Mucosa of descending colon (tissue), 3 donors: ENCODE results near the gene ADAM10. TPM values are rescaled to one million over a fixed set of nuclear protein-coding genes. Genes with fewer than 3 reads are reported as not detected.

ENCODE experiments used
- ATAC-seq: fragments of 200-7000 bp; cut with Tn5 transposase; one replicate; pipeline ENCODE4 v1.9.1; 2020; ENCODE audit warnings: mild to moderate bottlenecking, moderate library complexity
- DNase-seq, 3 donors: peaks; one replicate each; pipeline ENCODE4 v3.0.0-alpha.2; 2020
- H3K36me3 ChIP-seq: fragments of 200-600 bp; one replicate; pipeline ENCODE4 v1.8.0; 2021; ENCODE audit warnings: low read depth, mild to moderate bottlenecking
- H3K4me1 ChIP-seq: fragments of 200-600 bp; one replicate; pipeline ENCODE4 v1.8.0; 2021; ENCODE audit warnings: low read depth, mild to moderate bottlenecking
- H3K4me3 ChIP-seq: fragments of 200-600 bp; one replicate; pipeline ENCODE4 v1.8.0; 2021; ENCODE audit warnings: mild to moderate bottlenecking
- H3K9me3 ChIP-seq: fragments of 200-600 bp; one replicate; pipeline ENCODE4 v1.8.0; 2021; ENCODE audit warnings: mild to moderate bottlenecking
- intact Hi-C, 2 donors: fragments of 100-400 bp; cut with DNase I in 1 of 2; cut with micrococcal nuclease in 1 of 2; formaldehyde crosslinking; loops; one replicate each; pipeline versions ENCODE4 v1.11.0 to v1.11.1; 2022; cut with DNase I, micrococcal nuclease
- total RNA-seq, 3 donors: library from RNA; stranded (reverse); fragmentation: NEBNext Ultra II Directional in 2 of 3; extraction: Animal tissue kit (Norgen Biotek cat#: 25700) in 2 of 3; gene quantifications; one replicate each; pipeline versions ENCODE4 v1.2.1 to v1.2.4, GENCODE V29; 2021 to 2023
- TF ChIP-seq, protein P1 (sequence below): fragments of 200-600 bp; IDR thresholded peaks from one replicate; pipeline ENCODE4 v1.8.0; 2022; ENCODE audit warnings: antibody characterized with exemption, mild to moderate bottlenecking
- donor health status: DM: no; HTN: no; CAD: no; lungs with moderate emphysema.
- donor health status: DM: no; HTN: no; CAD: no.
- donor health status: DM: no; HTN: yes; CAD: no.

The ADAM10 gene
- total RNA-seq, 3 donors from 2014 or later: 109 to 178 (median 143) TPM

- DNase-seq (no peak), ATAC-seq (no peak)
- H3K4me1 ChIP-seq: no peaks in the 10 kb centered on the region
- H3K9me3 ChIP-seq: no peaks in the 10 kb centered on the region
- intact Hi-C loops: no loop called here
- no peaks in the 10 kb centered on the region for H3K36me3 ChIP-seq
- no peak overlapping the region for H3K4me3 ChIP-seq
- TF ChIP-seq, protein P1, sequence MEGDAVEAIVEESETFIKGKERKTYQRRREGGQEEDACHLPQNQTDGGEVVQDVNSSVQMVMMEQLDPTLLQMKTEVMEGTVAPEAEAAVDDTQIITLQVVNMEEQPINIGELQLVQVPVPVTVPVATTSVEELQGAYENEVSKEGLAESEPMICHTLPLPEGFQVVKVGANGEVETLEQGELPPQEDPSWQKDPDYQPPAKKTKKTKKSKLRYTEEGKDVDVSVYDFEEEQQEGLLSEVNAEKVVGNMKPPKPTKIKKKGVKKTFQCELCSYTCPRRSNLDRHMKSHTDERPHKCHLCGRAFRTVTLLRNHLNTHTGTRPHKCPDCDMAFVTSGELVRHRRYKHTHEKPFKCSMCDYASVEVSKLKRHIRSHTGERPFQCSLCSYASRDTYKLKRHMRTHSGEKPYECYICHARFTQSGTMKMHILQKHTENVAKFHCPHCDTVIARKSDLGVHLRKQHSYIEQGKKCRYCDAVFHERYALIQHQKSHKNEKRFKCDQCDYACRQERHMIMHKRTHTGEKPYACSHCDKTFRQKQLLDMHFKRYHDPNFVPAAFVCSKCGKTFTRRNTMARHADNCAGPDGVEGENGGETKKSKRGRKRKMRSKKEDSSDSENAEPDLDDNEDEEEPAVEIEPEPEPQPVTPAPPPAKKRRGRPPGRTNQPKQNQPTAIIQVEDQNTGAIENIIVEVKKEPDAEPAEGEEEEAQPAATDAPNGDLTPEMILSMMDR: no peak
These were observed 162.0 kb downstream of the ADAM10 start for GRCh38 chr15:58587486-58587885.

GRCh38 chr15:58585693-58586443 is 163.6 kb downstream of the ADAM10 start:
- Histone ChIP-seq H3K9me3 (no peaks in the 10 kb centered on the region), H3K4me3 (no peak overlapping the region), H3K4me1 (no peaks in the 10 kb centered on the region), H3K36me3 (no peaks in the 10 kb centered on the region)
- ATAC-seq (no peak), DNase-seq (no peak)
- intact Hi-C loops: no loop called here
- TF ChIP-seq, protein P1: no peak

- TF ChIP-seq, protein P1: no peak
- Histone ChIP-seq H3K9me3 (no peaks in the 10 kb centered on the region), H3K4me3 (no peak overlapping the region), H3K36me3 (no peaks in the 10 kb centered on the region), H3K4me1 (no peaks in the 10 kb centered on the region)
- DNase-seq (no peak), ATAC-seq (no peak)
- intact Hi-C loops: no loop called here
These were observed 164.6 kb downstream of the ADAM10 start for GRCh38 chr15:58584789-58585461.

DNA sequence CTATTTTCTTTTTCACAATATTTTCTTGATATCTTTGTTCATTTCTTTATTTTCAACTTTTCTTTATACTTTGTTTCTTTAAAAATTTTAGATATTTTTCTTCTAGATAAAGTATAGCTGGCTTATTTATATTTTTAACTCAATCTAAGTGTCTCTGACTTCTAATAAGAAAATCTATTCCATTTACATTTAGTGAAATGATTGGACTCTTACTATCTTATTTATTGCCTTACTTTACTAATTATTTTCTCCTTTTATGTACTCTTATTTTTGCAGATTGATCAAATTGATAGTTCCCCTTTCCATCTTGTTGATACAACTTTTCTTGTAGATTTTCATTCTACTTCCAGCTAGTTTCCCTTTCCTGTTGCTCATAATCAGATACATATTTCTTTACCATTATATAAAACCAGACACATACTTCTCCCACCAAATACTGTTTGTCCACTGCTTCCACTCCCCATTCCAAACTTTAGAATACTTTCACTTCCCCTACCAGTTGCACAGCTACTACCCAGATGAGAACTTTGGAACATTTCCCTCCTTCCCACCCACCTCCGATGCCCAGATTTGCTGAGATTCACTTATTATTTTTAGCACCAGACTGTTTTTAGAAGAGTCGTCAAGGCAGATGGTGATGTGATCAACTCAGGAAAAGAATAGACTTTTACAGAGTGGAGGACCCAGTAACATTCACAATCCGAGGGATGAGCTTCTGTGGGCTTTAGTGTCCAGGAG is 166.2 kb downstream of the ADAM10 start:
- Histone ChIP-seq H3K9me3 (no peaks in the 10 kb centered on the region), H3K4me3 (no peak overlapping the region), H3K4me1 (no peaks in the 10 kb centered on the region), H3K36me3 (no peaks in the 10 kb centered on the region)
- TF ChIP-seq, protein P1: no peak
- ATAC-seq: no peak
- DNase-seq: no peak
- intact Hi-C loops: no loop called here

GRCh38 chr15:58582160-58582559 is 167.3 kb downstream of the ADAM10 start:
- DNase-seq (no peak), ATAC-seq (no peak)
- Histone ChIP-seq H3K4me1 (no peaks in the 10 kb centered on the region), H3K9me3 (no peaks in the 10 kb centered on the region), H3K4me3 (no peak overlapping the region), H3K36me3 (no peaks in the 10 kb centered on the region)
- TF ChIP-seq, protein P1: no peak
- intact Hi-C loops: no loop called here
